RWPE1 (cell line): Measurements from ENCODE around the gene ZMIZ1.

ENCODE experiments used
- CTCF ChIA-PET: fragments of 350-600 bp; sonication (Branson Sonifier 250); formaldehyde crosslinking; extraction: SDS; loops from one replicate; lab custom pipeline; 2021; lab: Yijun Ruan, JAX
- POLR2A ChIA-PET: fragments of 400-600 bp; formaldehyde crosslinking; extraction: SDS; loops from one replicate; lab custom pipeline; 2020; ENCODE audit warnings: antibody characterized with exemption; ENCODE audit not compliant: low non-redundant PET; lab: Yijun Ruan, JAX
- DNase-seq: peaks from one replicate; pipeline ENCODE4 v3.0.0; 2012; ENCODE audit warnings: low spot score
- H3K27ac ChIP-seq: fragments of 450-650 bp; 2 replicates; pipeline ENCODE4 v1.5.1; 2017
- CTCF ChIP-seq: fragments of 450-650 bp; conservative IDR thresholded peaks from 2 replicates; pipeline ENCODE4 v1.5.1; 2017; ENCODE audit warnings: low read depth, mild to moderate bottlenecking

Gene ZMIZ1

GRCh38 chr10:79319115-79319771, 250.5 kb downstream of the ZMIZ1 start:
- CTCF ChIA-PET: no interaction called here
- no peak overlapping the region for H3K27ac ChIP-seq
- no peak for TF ChIP-seq CTCF
- POLR2A ChIA-PET: no interaction called here
- no peak for DNase-seq

DNA sequence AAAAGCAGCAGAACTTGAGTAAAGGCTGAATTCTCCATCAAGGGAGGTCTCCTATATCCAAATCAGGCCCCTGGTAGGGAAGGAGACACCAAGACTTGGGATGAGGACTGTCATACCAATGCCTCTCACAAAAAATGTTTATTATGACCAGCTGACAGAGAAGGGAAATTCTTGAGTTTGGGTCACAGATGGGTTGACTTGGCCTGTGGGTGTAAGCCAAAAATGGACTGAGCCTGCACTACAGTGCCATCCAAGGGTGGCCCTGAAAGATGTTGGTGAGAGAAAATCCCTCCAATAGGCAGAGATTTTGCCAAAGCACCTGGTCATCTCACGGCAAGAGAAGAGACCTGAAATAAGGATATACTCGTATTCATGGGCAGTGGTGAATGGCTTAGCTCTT, 251.6 kb downstream of the ZMIZ1 start:
- no peak for DNase-seq
- TF ChIP-seq CTCF: no peak
- H3K27ac ChIP-seq: peak overlapping the region; percentile 67
- ChIA-PET POLR2A (no interaction called here), CTCF (no interaction called here)

- DNase-seq: peak; percentile 98
- no peak for TF ChIP-seq CTCF
- H3K27ac ChIP-seq: peak overlapping the region; percentile 67
- CTCF ChIA-PET: interaction anchor here (0.6 kb wide), 1 partner anchor 54 kb away, joined by 3 read pairs; no protein-coding TSS in a partner anchor
- POLR2A ChIA-PET: no interaction called here
Measured at GRCh38 chr10:79320820-79321493, 252.2 kb downstream of the ZMIZ1 start.

DNA sequence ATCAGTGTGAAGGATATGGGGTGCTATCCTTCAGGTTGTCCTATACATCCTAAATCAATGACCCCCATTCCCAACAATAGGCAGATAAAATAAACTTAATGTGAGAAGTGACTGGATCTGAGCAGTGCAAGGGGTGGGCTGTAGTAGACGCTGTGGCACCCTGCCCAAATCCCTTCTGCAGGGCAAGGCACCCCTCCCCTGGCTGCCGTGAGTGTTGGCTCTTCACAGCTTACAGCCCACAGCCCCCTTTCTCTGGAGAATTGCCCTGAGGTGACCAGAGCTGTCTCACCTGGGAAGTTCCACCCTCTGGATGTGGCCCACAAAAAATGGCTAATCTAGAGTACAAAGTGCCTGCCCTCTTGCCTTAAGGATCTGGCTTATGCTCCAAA, 252.7 kb downstream of the ZMIZ1 start:
- ChIA-PET POLR2A (no interaction called here), CTCF (no interaction called here)
- no peak for DNase-seq
- TF ChIP-seq CTCF: no peak
- peak overlapping the region; percentile 67 for H3K27ac ChIP-seq

DNA sequence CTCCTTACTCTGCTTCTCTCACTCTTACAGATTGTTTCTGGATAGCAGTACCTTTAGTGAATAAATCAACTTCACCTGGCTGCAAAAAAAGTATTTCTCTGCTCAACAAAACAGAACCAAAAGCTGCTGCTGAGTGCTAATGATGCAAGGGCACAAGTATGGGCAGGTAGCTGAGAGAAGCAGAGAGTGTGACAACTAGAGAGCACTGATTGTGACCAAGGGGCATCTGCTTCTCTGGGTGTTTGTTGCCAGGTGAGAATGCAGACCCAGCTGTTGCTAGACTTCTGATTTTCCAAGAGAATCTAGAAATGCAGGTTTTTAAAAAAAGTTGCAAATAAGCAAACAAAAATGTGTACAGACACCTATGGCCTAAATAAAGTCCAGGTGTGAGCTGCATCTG, 253.2 kb downstream of the ZMIZ1 start:
- TF ChIP-seq CTCF: no peak
- ChIA-PET POLR2A (no interaction called here), CTCF (interaction anchor here (0.9 to 1.0 kb wide), 2 partner anchors 22 to 53 kb away, joined by 3 read pairs; no protein-coding TSS in a partner anchor)
- no peak for DNase-seq
- H3K27ac ChIP-seq: peak overlapping the region; percentile 67

DNA sequence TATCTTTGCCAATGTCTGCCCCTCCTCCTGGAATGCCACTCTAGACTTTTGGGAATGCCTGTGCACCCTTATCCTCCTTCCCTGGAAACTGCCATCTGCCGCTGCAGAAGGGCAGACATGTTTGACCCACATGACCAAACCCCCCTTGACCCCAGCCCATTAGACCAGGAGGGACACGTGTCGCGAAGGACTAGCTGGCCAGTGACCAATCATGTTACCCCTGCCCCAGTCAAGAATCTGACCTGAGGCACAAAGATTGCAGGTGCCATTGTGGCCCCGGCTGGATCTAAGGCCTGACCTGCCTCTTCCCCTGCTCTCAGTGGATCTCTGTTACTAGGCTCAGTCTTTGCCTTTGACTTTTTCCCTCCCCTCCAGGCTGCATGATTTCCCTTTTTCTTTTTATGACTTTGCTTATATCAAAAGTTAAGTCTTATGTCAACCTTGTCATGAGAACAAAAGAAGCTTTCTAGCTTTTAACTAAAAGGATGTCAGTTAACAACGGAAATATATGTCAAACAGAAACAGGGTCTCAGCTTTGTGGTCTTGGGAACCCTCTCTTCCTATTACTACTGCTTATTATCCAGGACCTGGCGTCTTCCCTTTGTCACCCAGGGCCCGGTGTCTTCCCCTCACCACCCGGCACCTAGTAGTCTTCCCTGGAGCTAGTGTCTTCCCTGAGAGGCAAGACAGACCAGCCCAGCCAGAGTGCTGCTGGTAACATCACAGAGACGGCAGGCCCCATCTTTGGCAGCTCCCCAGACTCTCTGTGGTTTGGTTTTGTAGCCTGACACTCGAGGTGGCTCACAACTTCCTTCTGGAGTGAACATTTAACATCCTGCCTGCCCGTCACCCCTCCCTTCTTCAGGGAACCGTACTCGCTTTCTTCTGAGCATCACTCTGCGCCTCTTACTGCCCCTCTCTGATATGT, 254.1 kb downstream of the ZMIZ1 start:
- TF ChIP-seq CTCF: no peak
- no peak for DNase-seq
- POLR2A ChIA-PET: interaction anchor here (0.7 kb wide), 1 partner anchor 81 kb away, joined by 3 read pairs; no protein-coding TSS in a partner anchor
- H3K27ac ChIP-seq: no peak overlapping the region
- CTCF ChIA-PET: interaction anchor here (0.6 to 1.0 kb wide), 3 partner anchors 21 to 389 kb away, joined by 3 read pairs; no protein-coding TSS in a partner anchor
